ENCODE results near the gene NFIA. TPM values are rescaled to one million over a fixed set of nuclear protein-coding genes. Genes with fewer than 3 reads are reported as not detected.

NFIA gene
- total RNA-seq, 2 donors from 2014 or later = 61.4 to 86.3 TPM

- TF ChIP-seq POLR2AphosphoS5 (IDR thresholded peaks at IDR 0.05) (no peak), POLR2A (IDR thresholded peaks at IDR 0.05) (no peak), CTCF (IDR thresholded peaks at IDR 0.05) (no peak)
- Histone ChIP-seq H3K27me3 (replicated peaks; ENCODE audit: insufficient read depth) (no peaks in the 10 kb centered on the region), H3K27ac (no peak overlapping the region), H3K4me3 (no peak overlapping the region), H3K9me3 (no peaks in the 10 kb centered on the region), H3K36me3 (no peaks in the 10 kb centered on the region), H3K4me1 (replicated peaks) (no peaks in the 10 kb centered on the region)
- no peak for DNase-seq (ENCODE audit: low spot score)
- intact Hi-C loops (cut with DNase I) = no loop called here
- WGBS = 56% methylated on average over 9 of the region's 9 CpGs
Measured at GRCh38 chr1:61268546-61269240, 186.3 kb downstream of the NFIA start.

GRCh38 chr1:61269602-61270001 lies 187.2 kb downstream of the NFIA start:
- H3K9me3 ChIP-seq = no peaks in the 10 kb centered on the region
- TF ChIP-seq POLR2AphosphoS5 (IDR thresholded peaks at IDR 0.05) = no peak
- TF ChIP-seq POLR2A (IDR thresholded peaks at IDR 0.05) = no peak
- no peak for TF ChIP-seq CTCF (IDR thresholded peaks at IDR 0.05)
- no peak overlapping the region for H3K27ac ChIP-seq
- H3K4me1 ChIP-seq (replicated peaks) = no peaks in the 10 kb centered on the region
- intact Hi-C loops (cut with DNase I) = no loop called here
- no peaks in the 10 kb centered on the region for H3K27me3 ChIP-seq (replicated peaks; ENCODE audit: insufficient read depth)
- WGBS = 65% methylated on average over 1 of the region's 1 CpG
- H3K36me3 ChIP-seq = no peaks in the 10 kb centered on the region
- DNase-seq (ENCODE audit: low spot score) = no peak
- H3K4me3 ChIP-seq = no peak overlapping the region

- Histone ChIP-seq H3K4me1 (replicated peaks) (no peaks in the 10 kb centered on the region), H3K27me3 (replicated peaks; ENCODE audit: insufficient read depth) (no peaks in the 10 kb centered on the region), H3K36me3 (no peaks in the 10 kb centered on the region), H3K4me3 (no peak overlapping the region), H3K9me3 (no peaks in the 10 kb centered on the region), H3K27ac (no peak overlapping the region)
- WGBS = 96% methylated on average over 2 of the region's 2 CpGs
- DNase-seq (ENCODE audit: low spot score) = no peak
- intact Hi-C loops (cut with DNase I) = no loop called here
- TF ChIP-seq CTCF (IDR thresholded peaks at IDR 0.05) = no peak
- TF ChIP-seq POLR2AphosphoS5 (IDR thresholded peaks at IDR 0.05) = no peak
- no peak for TF ChIP-seq POLR2A (IDR thresholded peaks at IDR 0.05)
Measured at GRCh38 chr1:61270107-61270506, 187.7 kb downstream of the NFIA start.

- 81% methylated on average over 8 of the region's 8 CpGs for WGBS
- intact Hi-C loops (cut with DNase I) = no loop called here
Measured at GRCh38 chr1:61270761-61271411, 188.5 kb downstream of the NFIA start.

More at GRCh38 chr1:61270761-61271411, 188.5 kb downstream of the NFIA start:
- TF ChIP-seq CTCF (IDR thresholded peaks at IDR 0.05) (no peak), POLR2A (IDR thresholded peaks at IDR 0.05) (no peak), POLR2AphosphoS5 (IDR thresholded peaks at IDR 0.05) (no peak)
- H3K27me3 ChIP-seq (replicated peaks; ENCODE audit: insufficient read depth) = no peaks in the 10 kb centered on the region
- no peak for DNase-seq (ENCODE audit: low spot score)
- H3K4me1 ChIP-seq (replicated peaks) = no peaks in the 10 kb centered on the region
- H3K4me3 ChIP-seq = no peak overlapping the region
- no peaks in the 10 kb centered on the region for H3K36me3 ChIP-seq
- no peaks in the 10 kb centered on the region for H3K9me3 ChIP-seq
- H3K27ac ChIP-seq = no peak overlapping the region

Measured in prostate gland (tissue), 2 donors.